GM12874 (cell line): ENCODE results near the gene APBA2.

Experiments
- TF ChIP-seq, protein P1 (sequence below): IDR thresholded peaks from 2 replicates; pipeline ENCODE4 v1.5.1; 2011; ENCODE audit warnings: low read depth, mild to moderate bottlenecking, control low read depth, low read length, moderate library complexity; ENCODE audit not compliant: insufficient read depth

The APBA2 gene

DNA sequence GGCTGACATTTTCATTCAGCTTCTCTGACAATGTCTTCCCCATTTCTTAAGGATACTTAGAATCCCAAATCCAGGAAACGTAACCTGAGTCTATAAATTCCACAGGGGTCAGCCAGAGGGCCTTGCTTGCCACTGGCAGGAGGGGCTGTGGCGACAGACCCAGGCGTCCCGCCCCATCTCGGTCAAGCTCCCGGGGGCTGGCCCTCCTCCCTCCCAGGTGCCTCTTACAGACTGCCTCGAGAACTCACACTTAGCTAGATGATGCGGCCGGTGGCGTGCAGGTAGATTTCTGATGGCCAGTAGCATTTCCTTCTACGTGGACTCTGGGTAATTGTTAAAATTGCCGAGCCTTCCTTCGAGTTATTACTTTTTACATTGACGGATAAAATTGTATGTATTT, 211.4 kb downstream of the APBA2 start:
- TF ChIP-seq, protein P1, sequence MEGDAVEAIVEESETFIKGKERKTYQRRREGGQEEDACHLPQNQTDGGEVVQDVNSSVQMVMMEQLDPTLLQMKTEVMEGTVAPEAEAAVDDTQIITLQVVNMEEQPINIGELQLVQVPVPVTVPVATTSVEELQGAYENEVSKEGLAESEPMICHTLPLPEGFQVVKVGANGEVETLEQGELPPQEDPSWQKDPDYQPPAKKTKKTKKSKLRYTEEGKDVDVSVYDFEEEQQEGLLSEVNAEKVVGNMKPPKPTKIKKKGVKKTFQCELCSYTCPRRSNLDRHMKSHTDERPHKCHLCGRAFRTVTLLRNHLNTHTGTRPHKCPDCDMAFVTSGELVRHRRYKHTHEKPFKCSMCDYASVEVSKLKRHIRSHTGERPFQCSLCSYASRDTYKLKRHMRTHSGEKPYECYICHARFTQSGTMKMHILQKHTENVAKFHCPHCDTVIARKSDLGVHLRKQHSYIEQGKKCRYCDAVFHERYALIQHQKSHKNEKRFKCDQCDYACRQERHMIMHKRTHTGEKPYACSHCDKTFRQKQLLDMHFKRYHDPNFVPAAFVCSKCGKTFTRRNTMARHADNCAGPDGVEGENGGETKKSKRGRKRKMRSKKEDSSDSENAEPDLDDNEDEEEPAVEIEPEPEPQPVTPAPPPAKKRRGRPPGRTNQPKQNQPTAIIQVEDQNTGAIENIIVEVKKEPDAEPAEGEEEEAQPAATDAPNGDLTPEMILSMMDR, result no peak

DNA sequence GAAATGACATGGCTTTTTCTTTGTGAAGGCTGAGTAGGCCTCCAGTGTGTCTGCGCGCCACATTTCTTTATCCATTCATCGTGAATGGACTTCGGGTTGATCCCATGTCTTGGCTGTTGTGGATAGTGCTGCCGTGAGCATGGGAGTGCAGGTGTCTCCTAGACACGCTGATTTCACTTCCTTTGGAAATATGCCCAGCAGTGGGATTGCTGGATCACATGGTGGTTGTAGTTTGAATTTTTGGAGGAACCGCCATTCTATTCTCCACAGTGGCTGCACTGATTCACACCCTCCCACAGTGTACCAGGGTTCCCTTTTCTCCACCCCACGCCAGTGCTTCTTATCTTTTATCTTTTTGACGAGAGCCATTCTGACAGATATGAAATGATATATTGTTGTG, 212.2 kb downstream of the APBA2 start:
- TF ChIP-seq, protein P1, result no peak

- TF ChIP-seq, protein P1, result no peak
Measured at GRCh38 chr15:29098652-29099051, 212.9 kb downstream of the APBA2 start.

DNA sequence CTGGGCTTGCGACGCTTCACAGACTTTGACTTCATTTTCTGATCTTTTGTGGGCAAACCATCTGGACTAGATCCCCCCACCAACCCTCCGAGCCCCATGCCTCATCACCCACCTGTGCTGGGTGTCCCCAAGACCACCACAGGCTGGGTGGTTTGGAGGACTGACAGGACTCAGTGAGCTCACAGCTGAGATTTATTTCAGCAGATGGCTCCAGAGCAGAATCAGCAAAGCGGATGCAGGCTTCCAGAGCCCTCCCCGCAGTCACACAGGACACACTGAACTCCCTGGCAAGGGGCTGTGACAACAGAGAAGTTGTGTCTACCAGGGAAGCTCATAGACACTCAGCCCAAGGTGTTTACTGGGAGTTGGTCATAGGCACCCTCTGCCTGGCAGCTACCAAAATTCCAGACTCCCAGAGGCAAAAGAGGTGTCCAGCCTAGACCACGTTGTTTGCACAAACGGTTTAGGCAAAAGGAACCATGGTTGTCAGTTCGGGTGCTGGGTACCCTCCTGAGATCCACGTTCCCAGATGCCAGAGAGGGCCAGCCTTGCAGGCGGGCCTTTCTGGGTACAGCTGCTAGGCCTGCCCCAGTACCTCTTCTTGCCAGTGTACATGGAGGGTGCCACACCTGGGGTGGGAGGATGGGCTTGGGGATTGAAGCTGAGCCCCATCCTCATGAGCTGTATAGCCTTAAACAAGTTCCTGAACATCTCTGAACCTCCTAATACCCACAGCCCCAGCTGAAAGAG, 213.5 kb downstream of the APBA2 start:
- TF ChIP-seq, protein P1, result no peak

DNA sequence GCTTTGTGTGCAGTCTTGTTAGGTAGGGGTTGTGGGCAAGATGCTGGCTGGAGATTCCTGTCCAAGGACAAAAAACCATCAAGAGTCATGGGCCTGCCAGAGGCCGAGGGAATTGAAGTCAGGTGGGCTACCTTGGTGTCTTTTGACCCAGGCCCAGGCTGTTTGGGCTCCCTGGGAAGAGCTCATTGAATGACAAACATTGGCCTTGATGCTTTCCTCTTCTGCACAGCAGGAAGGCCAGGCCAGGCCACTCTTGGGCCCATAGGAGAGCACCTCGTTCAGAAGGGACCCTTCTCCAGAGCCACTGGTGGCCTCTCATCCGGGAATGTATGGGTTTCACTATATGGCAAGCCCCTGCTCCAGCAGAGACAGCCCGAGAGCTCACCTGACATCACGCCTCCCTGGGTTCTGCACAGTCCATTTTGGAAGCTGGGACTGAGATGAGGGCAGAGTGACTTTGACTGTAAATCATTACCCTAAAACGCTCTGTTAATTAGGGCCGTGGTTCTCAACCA, 214.8 kb downstream of the APBA2 start:
- TF ChIP-seq, protein P1, result no peak

DNA sequence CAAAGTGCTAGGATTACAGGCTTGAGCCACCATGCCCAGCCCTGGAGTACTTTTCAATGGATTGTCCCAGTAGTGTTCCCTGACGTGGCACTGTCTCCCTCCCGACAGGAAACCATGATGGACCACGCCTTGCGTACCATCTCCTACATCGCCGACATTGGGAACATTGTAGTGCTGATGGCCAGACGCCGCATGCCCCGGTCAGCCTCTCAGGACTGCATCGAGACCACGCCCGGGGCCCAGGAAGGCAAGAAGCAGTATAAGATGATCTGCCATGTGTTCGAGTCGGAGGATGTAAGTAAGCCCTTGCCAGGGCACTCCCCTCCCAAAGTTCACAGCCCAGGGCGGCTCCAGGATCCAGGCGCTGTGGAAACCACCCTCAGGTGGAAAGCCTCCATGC, 215.7 kb downstream of the APBA2 start:
- TF ChIP-seq, protein P1, result no peak

GRCh38 chr15:29102173-29102794, 216.5 kb downstream of the APBA2 start:
- TF ChIP-seq, protein P1, result peak; percentile 84
